HG03378 (cell line): ENCODE results near the gene MLYCD.
A peak's percentile ranks its signal among the peaks of the same experiment; 100 is the strongest.
"Not testable (repeated sequence)": the region's sequence is repeated elsewhere in the genome, so short reads cannot be mapped to it uniquely, and the experiment has no call there.

Source experiments
- ATAC-seq: cut with Tn5 transposase; IDR thresholded peaks from one replicate; pipeline ENCODE4 v1.9.1; 2021; ENCODE audit warnings: mild to moderate bottlenecking, moderate library complexity; ENCODE audit not compliant: unreplicated experiment

Gene MLYCD

GRCh38 chr16:83939266-83939855 lies 40.4 kb downstream of the MLYCD start:
- no peak for ATAC-seq

GRCh38 chr16:83940119-83940518 lies 41.2 kb downstream of the MLYCD start:
- no peak for ATAC-seq

GRCh38 chr16:83940630-83941378 lies 41.9 kb downstream of the MLYCD start:
- no peak for ATAC-seq

GRCh38 chr16:83941546-83941945 lies 42.6 kb downstream of the MLYCD start:
- ATAC-seq = not testable (repeated sequence)

DNA sequence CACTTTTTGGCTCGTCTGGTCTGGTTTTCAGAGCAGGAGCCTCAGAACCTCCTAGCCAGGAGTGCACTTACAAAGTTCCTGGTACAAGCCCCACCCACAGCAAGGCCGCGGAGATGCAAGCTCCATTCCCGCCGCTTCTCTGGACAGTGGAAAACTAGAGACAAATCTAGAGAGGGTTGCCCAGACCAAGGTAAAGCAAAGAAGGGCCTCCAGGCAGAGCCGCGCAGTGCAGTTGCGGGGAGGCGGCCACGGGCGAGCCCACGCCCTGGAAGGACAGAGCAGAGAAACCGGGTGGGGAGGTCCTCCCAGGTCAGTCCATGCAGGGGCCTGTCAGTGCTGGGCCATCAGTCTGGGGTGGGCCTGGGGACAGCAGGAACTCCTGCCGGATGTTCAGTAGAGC lies 43.2 kb downstream of the MLYCD start:
- no peak for ATAC-seq

- ATAC-seq = no peak
These were observed 44.0 kb downstream of the MLYCD start for GRCh38 chr16:83942815-83943515.

- no peak for ATAC-seq
These were observed 44.7 kb downstream of the MLYCD start for GRCh38 chr16:83943516-83944050.

- ATAC-seq = no peak
These were observed 46.7 kb downstream of the MLYCD start for GRCh38 chr16:83945587-83945986.

- ATAC-seq = no peak
These were observed 47.4 kb downstream of the MLYCD start for GRCh38 chr16:83946154-83946780.

- no peak for ATAC-seq
These were observed 48.1 kb downstream of the MLYCD start for GRCh38 chr16:83946781-83947566.

DNA sequence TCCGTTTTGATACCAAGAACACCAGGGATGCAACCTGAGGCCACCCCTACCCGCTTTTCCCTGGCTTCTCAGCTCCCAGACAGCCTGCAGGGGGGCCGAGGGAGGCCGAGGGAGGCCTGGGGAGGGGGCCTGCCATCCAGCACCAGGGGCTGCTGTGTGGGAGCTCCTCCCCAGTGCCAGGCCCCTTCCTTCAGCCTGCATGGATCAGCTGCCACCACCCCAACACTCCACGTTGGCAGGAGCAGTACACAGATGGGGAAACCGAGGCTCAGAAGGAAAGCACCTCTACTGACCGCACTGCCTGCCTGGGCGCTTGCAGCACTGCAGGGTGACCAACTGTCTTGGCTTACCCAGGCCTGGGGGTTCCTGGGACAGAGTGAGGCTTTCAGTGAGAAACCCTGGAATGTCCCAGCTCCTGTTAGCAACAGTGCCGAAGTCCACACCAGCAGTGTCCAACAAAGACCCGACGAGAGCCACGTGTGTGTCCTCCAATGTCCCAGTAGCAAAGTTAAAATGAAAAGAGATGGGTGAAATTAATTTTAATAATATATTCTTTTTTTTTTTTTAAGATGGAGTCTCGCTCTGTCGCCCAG lies 48.8 kb downstream of the MLYCD start:
- ATAC-seq = no peak

DNA sequence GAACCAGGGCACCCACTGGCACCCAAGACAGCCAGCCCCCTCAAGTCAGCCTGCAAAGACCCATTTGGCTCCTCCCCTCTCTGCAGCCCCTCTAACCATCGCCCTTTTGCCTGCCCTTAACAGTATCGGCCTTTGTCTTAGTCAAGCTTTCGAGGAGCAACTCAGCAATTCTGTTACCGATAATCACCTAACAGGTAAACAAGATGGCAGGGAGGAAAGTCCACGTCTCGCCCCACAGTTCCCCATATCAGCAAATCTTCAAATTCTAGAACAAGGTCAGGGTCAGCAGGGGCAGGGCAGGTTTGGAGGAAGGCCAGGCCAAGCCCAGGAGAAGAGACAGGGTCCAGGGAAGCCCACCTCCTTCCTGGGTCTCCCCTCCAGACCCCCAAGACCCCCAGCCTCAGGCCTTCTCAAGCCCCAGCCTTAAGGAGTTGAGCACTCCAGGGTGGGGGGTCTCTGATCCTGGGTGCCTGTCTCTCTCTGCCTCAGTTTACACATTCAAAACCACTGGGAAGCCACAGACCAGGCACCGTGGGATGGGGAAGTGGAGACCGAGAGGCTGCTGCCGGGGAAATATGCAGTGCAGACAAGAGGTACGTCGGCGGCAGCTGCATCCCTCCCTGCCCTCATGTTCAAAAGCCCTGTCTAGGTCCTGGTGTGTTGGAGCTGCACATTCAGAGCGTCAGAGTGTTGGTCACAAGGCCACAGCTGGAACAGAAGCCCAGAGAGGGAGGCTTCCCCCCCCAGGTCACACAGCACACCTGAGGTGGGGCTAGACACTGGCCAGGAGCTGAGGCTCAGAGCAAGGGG lies 50.2 kb downstream of the MLYCD start:
- no peak for ATAC-seq

DNA sequence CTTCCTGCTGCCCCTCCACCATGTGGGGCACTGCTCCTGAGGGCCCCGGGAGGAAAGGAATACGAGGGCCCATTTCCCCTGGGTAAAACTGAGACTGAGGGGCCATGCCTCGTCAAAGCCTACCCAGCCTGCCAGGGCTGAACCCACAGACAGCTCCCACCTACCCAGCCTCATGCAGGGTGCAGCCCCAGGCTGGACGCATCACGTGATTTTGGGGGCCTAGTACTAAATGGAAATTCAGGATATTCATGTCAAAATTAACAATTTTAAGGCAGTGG lies 50.7 kb downstream of the MLYCD start:
- no peak for ATAC-seq

- ATAC-seq = not testable (repeated sequence)
These were observed 52.0 kb downstream of the MLYCD start for GRCh38 chr16:83950862-83951399.

GRCh38 chr16:83951544-83951943 lies 52.6 kb downstream of the MLYCD start:
- no peak for ATAC-seq

DNA sequence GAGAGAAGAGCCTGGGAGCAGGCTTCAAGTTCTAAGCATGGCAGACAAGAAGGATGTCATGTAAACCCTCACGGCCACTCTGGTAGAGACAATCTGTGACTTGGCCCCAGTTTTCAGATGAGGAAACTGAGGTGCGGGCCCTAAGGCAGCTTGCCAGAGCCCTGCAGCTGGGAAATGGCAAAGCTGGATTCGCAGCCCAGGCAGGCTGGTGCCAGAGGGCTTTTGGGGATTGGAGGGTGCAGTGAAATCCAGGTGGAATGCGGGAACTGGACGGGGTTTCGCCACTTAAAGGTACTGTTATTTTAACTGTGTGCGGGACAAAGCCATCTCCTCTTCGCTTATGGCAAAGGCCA lies 53.6 kb downstream of the MLYCD start:
- ATAC-seq = no peak

DNA sequence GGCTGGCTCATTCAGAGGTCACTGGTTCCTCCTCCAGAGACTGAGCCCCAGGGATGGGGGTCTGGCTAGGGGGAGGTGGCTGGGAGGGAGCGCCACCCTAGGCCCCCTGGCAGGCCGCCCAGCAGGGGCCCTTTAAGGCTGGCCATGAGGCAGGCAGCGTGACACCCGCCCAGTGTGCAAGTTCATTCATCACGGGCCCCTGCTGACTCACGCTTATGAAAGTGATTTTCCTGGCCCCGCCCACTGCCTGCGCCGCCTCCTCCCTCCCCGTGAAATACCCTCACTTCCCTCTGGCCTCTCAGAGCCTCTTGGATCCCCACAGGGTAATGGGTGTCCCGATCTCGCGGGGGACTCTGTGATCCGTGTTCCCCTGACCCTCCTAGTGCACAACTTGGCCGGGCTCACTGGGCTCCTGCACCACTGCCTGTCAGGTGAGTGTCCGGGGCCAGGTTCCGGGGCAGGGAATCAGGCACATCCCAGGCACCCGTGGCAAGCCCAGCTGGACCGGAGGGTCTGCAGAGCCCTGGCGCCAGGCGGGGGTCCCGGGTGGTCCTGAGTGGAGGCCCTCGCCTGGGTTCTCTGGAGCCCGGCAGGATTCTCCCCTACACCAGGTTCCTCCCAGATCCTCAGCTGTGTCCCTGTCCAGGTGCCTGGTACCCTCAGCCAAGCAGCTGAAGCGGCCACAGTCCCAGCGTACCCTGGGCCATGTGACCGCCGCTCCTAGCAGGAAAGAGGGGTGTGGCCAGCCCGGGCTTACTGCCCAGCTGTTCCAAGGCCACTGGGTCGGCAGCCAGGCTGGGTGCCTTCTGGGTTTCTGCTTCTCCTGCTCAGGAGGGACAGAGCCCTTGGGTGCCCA lies 54.3 kb downstream of the MLYCD start, which contains the start of gene OSGIN1:
TSS of gene OSGIN1 (plus strand) at position 301 of the 856 bp plus-strand sequence. CDS start 4,432 bp downstream, outside the sequence.
- peak; percentile 68 for ATAC-seq
